B cell (primary cell): ENCODE measurements around the gene MEAF6. TPM values are rescaled to one million over a fixed set of nuclear protein-coding genes. Genes with fewer than 3 reads are reported as not detected.

Experiments used
- ATAC-seq: fragments of 200-7000 bp; cut with Tn5 transposase; one replicate; pipeline ENCODE4 v1.10.0; 2021; ENCODE audit warnings: low read depth, mild to moderate bottlenecking, moderate number of reproducible peaks, moderate library complexity
- CTCF ChIA-PET: fragments of 350-600 bp; sonication (Branson Sonifier 250); formaldehyde crosslinking; loops from one replicate; lab custom pipeline; 2021; ENCODE audit warnings: antibody characterized with exemption, inconsistent platforms; lab: Charles Lee
- POLR2A ChIA-PET: fragments of 350-600 bp; sonication (Branson Sonifier 250); formaldehyde crosslinking; loops from one replicate; lab custom pipeline; 2021; ENCODE audit warnings: antibody characterized with exemption; lab: Charles Lee
- DNase-seq: peaks from one replicate; pipeline ENCODE4 v3.0.0; 2013
- H2AFZ ChIP-seq: 2 replicates; pipeline ENCODE4 v1.6.1; 2012; ENCODE audit warnings: mild to moderate bottlenecking, low read depth, low read length; ENCODE audit not compliant: insufficient read depth, poor library complexity, severe bottlenecking
- H3K27ac ChIP-seq, 2 donors: 1 replicate in 1 of 2; 2 replicates in 1 of 2; pipeline ENCODE4 v1.5.1; 2012 to 2013; ENCODE audit warnings: low read length in 2 of 2, mild to moderate bottlenecking in 2 of 2, moderate library complexity in 1 of 2
- H3K27me3 ChIP-seq, 4 experiments: fragments of 200-600 bp in 1 of 4; sonication (generic) in 1 of 4; replicated peaks in 1 of 4; 1 replicate in 2 of 4; 2 replicates in 2 of 4; pipeline versions ENCODE4 v1.6.1 to v1.7.0; 2013 to 2016; ENCODE audit warnings: low read length in 3 of 4, mild to moderate bottlenecking in 2 of 4, mixed read lengths in 1 of 4, moderate library complexity in 1 of 4; ENCODE audit not compliant: insufficient read depth in 4 of 4, control insufficient read depth in 3 of 4; ENCODE audit errors: control extremely low read depth in 1 of 4
- H3K36me3 ChIP-seq, 2 experiments: replicated peaks in 1 of 2; 1 replicate in 1 of 2; 2 replicates in 1 of 2; pipeline versions ENCODE4 v1.6.1 to v1.7.1; 2013; ENCODE audit warnings: low read length in 1 of 2; ENCODE audit not compliant: insufficient read depth in 2 of 2, control insufficient read depth in 1 of 2; ENCODE audit errors: control extremely low read depth in 1 of 2, extremely low read depth in 1 of 2
- H3K4me1 ChIP-seq, 2 donors: fragments of 200-600 bp in 1 of 2; sonication (generic) in 1 of 2; 1 replicate in 1 of 2; 2 replicates in 1 of 2; pipeline versions ENCODE4 v1.5.1 to v1.6.1; 2013 to 2017; ENCODE audit warnings: low read length in 2 of 2; ENCODE audit not compliant: control insufficient read depth in 2 of 2, insufficient read depth in 2 of 2
- H3K4me2 ChIP-seq: replicated peaks from 2 replicates; pipeline ENCODE3; 2012; ENCODE audit warnings: mild to moderate bottlenecking, low read depth, low read length; ENCODE audit not compliant: poor library complexity, severe bottlenecking
- H3K4me3 ChIP-seq, 5 experiments: fragments of 200-600 bp in 1 of 5; sonication (generic) in 1 of 5; 1 replicate in 3 of 5; 2 replicates in 2 of 5; pipeline versions ENCODE4 v1.5.1 to v1.7.0; 2011 to 2016; ENCODE audit warnings: low read length in 4 of 5, mild to moderate bottlenecking in 4 of 5, low read depth in 2 of 5, control low read depth in 1 of 5, moderate library complexity in 1 of 5; ENCODE audit not compliant: insufficient read depth in 1 of 5; ENCODE audit errors: control extremely low read depth in 1 of 5, extremely low read depth in 1 of 5
- H3K79me2 ChIP-seq: fragments of 200-600 bp; sonication (generic); one replicate; pipeline ENCODE4 v1.6.0; 2016; ENCODE audit warnings: low read length; ENCODE audit not compliant: control insufficient read depth, insufficient read depth
- H3K9ac ChIP-seq: fragments of 200-600 bp; sonication (generic); 2 replicates; pipeline ENCODE4 v1.6.1; 2017; ENCODE audit warnings: mild to moderate bottlenecking, low read length, moderate library complexity
- H3K9me3 ChIP-seq, 3 donors: one replicate each; pipeline versions ENCODE4 v1.6.1 to v1.7.1; 2013; ENCODE audit warnings: low read length in 2 of 3; ENCODE audit not compliant: control insufficient read depth in 2 of 3, insufficient read depth in 1 of 3; ENCODE audit errors: control extremely low read depth in 1 of 3
- H4K20me1 ChIP-seq: 2 replicates; pipeline ENCODE4 v1.6.0; 2012; ENCODE audit warnings: mild to moderate bottlenecking, low read length; ENCODE audit not compliant: insufficient read depth, control insufficient read depth, poor library complexity, severe bottlenecking
- H3K27ac Mint-ChIP-seq: one replicate; pipeline ENCODE4 v1.8.0; 2021; ENCODE audit warnings: mixed read lengths
- H3K27me3 Mint-ChIP-seq: one replicate; pipeline ENCODE4 v1.8.0; 2021; ENCODE audit warnings: mixed read lengths
- H3K4me1 Mint-ChIP-seq: one replicate; pipeline ENCODE4 v1.8.0; 2021; ENCODE audit warnings: mixed read lengths
- H3K4me3 Mint-ChIP-seq: one replicate; pipeline ENCODE4 v1.8.0; 2021; ENCODE audit warnings: mixed read lengths
- H3K9me3 Mint-ChIP-seq: one replicate; pipeline ENCODE4 v1.8.0; 2022; ENCODE audit warnings: mixed read lengths; ENCODE audit not compliant: insufficient read depth
- EZH2 ChIP-seq: IDR thresholded peaks from 2 replicates; pipeline ENCODE4 v1.6.1; 2012; ENCODE audit warnings: borderline replicate concordance, low read depth, mild to moderate bottlenecking, moderate library complexity, low read length; ENCODE audit not compliant: insufficient read depth, poor library complexity, severe bottlenecking
- WGBS: methylation state at CpG from one replicate; pipeline ENCODE4 v1.1.5; 2013; ENCODE audit warnings: missing lambda C conversion rate; ENCODE audit not compliant: insufficient coverage; 5-methylcytosine and 5-hydroxymethylcytosine counted together
- intact Hi-C: fragments of 100-400 bp; cut with micrococcal nuclease; formaldehyde crosslinking; loops from one replicate; pipeline ENCODE4 v1.10.0; 2022
- polyA plus RNA-seq: library from polyadenylated mRNA; depleted of rRNA; stranded (reverse); fragments of >200 nt; gene quantifications from 2 replicates; pipeline ENCODE4 v1.2.3, GENCODE V29; 2012
- total RNA-seq, 2 donors: library from RNA; stranded (reverse); fragments of 120-200 nt in 1 of 2; gene quantifications; 1 replicate in 1 of 2; 2 replicates in 1 of 2; pipeline versions ENCODE4 v1.2.3 to v1.2.4, GENCODE V29; 2013 to 2022
- TF ChIP-seq, protein P1 (sequence below): fragments of 200-600 bp; IDR thresholded peaks from one replicate; pipeline ENCODE4 v1.8.0; 2022; ENCODE audit warnings: antibody characterized with exemption, mild to moderate bottlenecking

Gene MEAF6
- total and polyA plus RNA-seq, 2 donors (not counting 1 experiment from before 2014, with no cell fraction given): 52.5 to 84.2 TPM

DNA sequence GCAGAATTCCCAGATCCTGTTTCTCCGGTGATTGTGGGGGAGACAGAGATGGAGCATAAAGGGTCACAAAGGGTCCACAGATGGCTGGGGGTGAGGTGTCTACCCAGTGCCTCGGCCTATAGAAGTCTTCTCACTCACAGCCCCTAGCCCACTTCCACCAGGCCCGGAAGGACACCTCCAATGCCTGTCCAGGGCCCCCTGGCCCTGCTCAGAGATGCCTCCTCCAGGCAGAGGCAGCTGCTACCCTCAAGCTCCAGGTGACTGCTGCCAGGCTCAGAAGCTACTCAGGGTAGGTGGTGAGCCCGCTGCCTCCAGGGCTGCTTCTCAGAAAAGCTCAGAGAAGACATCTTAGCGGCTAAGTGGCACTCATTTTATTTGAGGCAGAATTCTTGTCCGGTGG, 62.1 kb downstream of the MEAF6 start:
- TF ChIP-seq EZH2: no peak
- TF ChIP-seq, protein P1, sequence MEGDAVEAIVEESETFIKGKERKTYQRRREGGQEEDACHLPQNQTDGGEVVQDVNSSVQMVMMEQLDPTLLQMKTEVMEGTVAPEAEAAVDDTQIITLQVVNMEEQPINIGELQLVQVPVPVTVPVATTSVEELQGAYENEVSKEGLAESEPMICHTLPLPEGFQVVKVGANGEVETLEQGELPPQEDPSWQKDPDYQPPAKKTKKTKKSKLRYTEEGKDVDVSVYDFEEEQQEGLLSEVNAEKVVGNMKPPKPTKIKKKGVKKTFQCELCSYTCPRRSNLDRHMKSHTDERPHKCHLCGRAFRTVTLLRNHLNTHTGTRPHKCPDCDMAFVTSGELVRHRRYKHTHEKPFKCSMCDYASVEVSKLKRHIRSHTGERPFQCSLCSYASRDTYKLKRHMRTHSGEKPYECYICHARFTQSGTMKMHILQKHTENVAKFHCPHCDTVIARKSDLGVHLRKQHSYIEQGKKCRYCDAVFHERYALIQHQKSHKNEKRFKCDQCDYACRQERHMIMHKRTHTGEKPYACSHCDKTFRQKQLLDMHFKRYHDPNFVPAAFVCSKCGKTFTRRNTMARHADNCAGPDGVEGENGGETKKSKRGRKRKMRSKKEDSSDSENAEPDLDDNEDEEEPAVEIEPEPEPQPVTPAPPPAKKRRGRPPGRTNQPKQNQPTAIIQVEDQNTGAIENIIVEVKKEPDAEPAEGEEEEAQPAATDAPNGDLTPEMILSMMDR: no peak
- intact Hi-C loops: no loop called here
- Histone ChIP-seq H3K9me3 (no peaks in the 10 kb centered on the region), H3K79me2 (no peaks in the 10 kb centered on the region), H3K4me1 (peaks cover 8 to 17% of the 10 kb centered on the region in 2 donors), H3K27ac (no peak overlapping the region), H3K36me3 (no peaks in the 10 kb centered on the region), H3K4me3 (no peak overlapping the region), H3K27me3 (peaks cover 0 to 4% (median 0%) of the 10 kb centered on the region in 4 experiments), H4K20me1 (no peaks in the 10 kb centered on the region), H3K9ac (no peak overlapping the region), H2AFZ (no peak overlapping the region), H3K4me2 (no peak overlapping the region)
- no peak for ATAC-seq
- peaks cover 12% of the 10 kb centered on the region for H3K4me1 Mint-ChIP-seq
- peaks cover 3% of the 10 kb centered on the region for H3K27me3 Mint-ChIP-seq
- POLR2A ChIA-PET: no interaction called here
- no peaks in the 10 kb centered on the region for H3K9me3 Mint-ChIP-seq
- CTCF ChIA-PET: interaction anchor here (4.9 to 13.7 kb wide), 2 partner anchors 28 to 228 kb away, joined by 41 to 690 read pairs; partner anchors contain the start of gene ZC3H12A
- no peak overlapping the region for H3K27ac Mint-ChIP-seq
- no peak for DNase-seq
- no peak overlapping the region for H3K4me3 Mint-ChIP-seq
- 81% methylated on average over 5 of the region's 6 CpGs for WGBS

GRCh38 chr1:37449936-37450335, 64.6 kb downstream of the MEAF6 start:
- H3K27ac Mint-ChIP-seq: no peak overlapping the region
- H3K4me3 Mint-ChIP-seq: no peak overlapping the region
- peak; percentile 55 for ATAC-seq
- POLR2A ChIA-PET: interaction anchor here (0.8 kb wide), 1 partner anchor 37 kb away, joined by 3 read pairs; no protein-coding TSS in a partner anchor
- Histone ChIP-seq H2AFZ (peak overlapping the region; percentile 40), H3K4me2 (peak overlapping the region; percentile 42), H3K27me3 (peaks cover 0 to 4% (median 0%) of the 10 kb centered on the region in 4 experiments), H3K9me3 (no peaks in the 10 kb centered on the region), H3K4me3 (no peak overlapping the region), H3K79me2 (no peaks in the 10 kb centered on the region), H3K9ac (no peak overlapping the region), H4K20me1 (no peaks in the 10 kb centered on the region), H3K27ac (no peak overlapping the region), H3K36me3 (no peaks in the 10 kb centered on the region), H3K4me1 (peaks cover 8 to 13% of the 10 kb centered on the region in 2 donors)
- H3K27me3 Mint-ChIP-seq: peaks cover 15% of the 10 kb centered on the region
- intact Hi-C loops: no loop called here
- TF ChIP-seq EZH2: no peak
- TF ChIP-seq, protein P1: no peak
- no peaks in the 10 kb centered on the region for H3K9me3 Mint-ChIP-seq
- peaks cover 10% of the 10 kb centered on the region for H3K4me1 Mint-ChIP-seq
- CTCF ChIA-PET: interaction anchor here (0.9 to 13.7 kb wide), 3 partner anchors 15 to 53 kb away, joined by 5 to 690 read pairs (median 9); partner anchors contain the start of gene ZC3H12A
- DNase-seq: peak; percentile 52
- 0% methylated on average over 2 of the region's 5 CpGs for whole genome bisulfite sequencing
